Renal cortical epithelial cell (primary cell): ENCODE results near the gene KSR1. TPM values are rescaled to one million over a fixed set of nuclear protein-coding genes. Genes with fewer than 3 reads are reported as not detected.

Experiments
- DNase-seq: peaks from one replicate; pipeline ENCODE4 v3.0.0-alpha.2; 2011; ENCODE audit warnings: low read depth
- total RNA-seq: library from RNA; depleted of rRNA; stranded (reverse); fragments of >200 nt; gene quantifications from 2 replicates; pipeline ENCODE4 v1.2.3, GENCODE V29; 2014

KSR1 gene
- total RNA-seq, 1 donor from 2014 or later = 29.3 TPM

GRCh38 chr17:27514595-27515413, 58.6 kb downstream of the KSR1 start:
- DNase-seq = no peak

DNA sequence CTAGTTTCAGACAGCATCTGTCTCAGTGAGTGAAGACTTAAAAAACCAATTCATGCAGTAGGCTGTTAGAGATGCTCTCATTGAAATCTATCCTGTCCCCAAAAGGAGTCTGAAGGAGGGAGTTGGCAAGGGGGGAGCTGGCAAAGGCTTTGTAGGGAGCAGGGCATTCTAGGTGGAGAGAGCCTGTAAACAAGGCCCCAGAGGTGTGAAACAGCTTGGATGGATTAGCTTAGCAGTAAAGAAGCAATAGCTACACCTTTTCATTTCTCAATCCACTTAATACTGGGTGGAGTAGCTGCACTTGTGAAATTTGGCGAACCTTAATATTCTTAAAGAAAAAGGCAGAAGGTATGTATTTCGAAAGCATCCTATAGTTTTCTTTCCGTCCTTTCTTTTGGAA, 61.8 kb downstream of the KSR1 start:
- DNase-seq = no peak

- no peak for DNase-seq
Measured at GRCh38 chr17:27518545-27519521, 62.6 kb downstream of the KSR1 start.

GRCh38 chr17:27519550-27519949, 63.3 kb downstream of the KSR1 start:
- no peak for DNase-seq

- no peak for DNase-seq
Measured at GRCh38 chr17:27520491-27521185, 64.4 kb downstream of the KSR1 start.

- DNase-seq = no peak
Measured at GRCh38 chr17:27521281-27522027, 65.2 kb downstream of the KSR1 start.

DNA sequence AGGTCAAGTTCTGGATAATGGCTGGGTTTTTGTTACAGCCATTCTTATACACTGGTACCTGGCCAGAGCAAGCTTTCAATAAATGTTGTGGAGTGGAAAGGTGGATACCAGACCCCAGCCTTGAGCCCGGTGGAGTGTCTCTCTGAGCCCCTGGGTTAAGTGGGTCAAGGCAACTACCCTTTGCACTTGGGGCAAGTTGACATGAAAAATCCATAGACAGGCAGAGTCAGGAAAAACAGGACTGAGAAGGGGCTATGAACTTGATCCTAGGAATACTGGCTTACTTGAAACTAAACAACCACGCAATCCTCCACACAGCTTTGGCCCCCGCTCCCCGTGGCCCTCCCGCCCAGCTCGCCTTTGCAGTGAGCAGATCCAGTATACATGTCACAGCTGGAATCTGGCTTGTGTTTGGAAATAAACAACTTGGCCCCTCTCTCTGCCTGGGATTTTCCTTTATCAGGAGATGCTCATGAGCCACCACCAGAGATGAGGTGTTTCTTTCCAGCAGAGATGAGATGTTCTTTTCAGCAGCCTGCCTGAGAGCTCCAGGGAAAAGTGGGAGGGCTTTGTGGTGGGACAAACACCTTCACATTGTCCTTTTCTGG, 65.9 kb downstream of the KSR1 start:
- no peak for DNase-seq

- DNase-seq = no peak
Measured at GRCh38 chr17:27523712-27524111, 67.5 kb downstream of the KSR1 start.

GRCh38 chr17:27524594-27524993, 68.3 kb downstream of the KSR1 start:
- no peak for DNase-seq

GRCh38 chr17:27525316-27525715, 69.1 kb downstream of the KSR1 start:
- no peak for DNase-seq

- DNase-seq = no peak
Measured at GRCh38 chr17:27525836-27526603, 69.8 kb downstream of the KSR1 start.

- no peak for DNase-seq
Measured at GRCh38 chr17:27526604-27527002, 70.4 kb downstream of the KSR1 start.

DNA sequence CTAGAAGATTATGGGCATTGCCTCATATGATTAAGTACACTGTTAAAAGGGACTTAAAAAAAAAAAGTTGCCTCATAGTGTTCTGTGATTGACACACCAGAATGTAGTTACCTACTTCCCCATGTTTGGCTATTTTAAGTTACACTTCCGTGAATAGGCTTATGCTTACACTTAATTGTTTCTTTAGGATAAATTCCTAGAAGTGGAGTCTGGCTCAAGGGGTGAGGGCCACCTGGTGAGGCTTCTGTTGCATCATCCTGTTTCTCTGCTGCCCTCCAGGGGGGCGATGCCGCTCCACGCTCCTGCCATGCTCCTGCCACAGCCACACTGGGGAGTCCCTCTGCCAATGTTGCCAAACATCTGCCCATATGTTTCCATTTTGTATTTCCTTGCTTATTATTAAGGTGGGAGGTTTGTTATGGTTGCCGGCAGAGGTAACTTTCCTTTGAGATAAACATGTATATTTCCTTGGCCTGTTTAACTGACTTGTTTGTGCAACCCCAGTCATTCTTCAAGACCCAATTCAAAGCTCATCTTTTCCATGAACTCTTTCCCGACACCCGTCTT, 73.1 kb downstream of the KSR1 start:
- peak; percentile 69 for DNase-seq

- peak; percentile 35 for DNase-seq
Measured at GRCh38 chr17:27530764-27531391, 74.6 kb downstream of the KSR1 start.

- no peak for DNase-seq
Measured at GRCh38 chr17:27531469-27531961, 75.3 kb downstream of the KSR1 start.

DNA sequence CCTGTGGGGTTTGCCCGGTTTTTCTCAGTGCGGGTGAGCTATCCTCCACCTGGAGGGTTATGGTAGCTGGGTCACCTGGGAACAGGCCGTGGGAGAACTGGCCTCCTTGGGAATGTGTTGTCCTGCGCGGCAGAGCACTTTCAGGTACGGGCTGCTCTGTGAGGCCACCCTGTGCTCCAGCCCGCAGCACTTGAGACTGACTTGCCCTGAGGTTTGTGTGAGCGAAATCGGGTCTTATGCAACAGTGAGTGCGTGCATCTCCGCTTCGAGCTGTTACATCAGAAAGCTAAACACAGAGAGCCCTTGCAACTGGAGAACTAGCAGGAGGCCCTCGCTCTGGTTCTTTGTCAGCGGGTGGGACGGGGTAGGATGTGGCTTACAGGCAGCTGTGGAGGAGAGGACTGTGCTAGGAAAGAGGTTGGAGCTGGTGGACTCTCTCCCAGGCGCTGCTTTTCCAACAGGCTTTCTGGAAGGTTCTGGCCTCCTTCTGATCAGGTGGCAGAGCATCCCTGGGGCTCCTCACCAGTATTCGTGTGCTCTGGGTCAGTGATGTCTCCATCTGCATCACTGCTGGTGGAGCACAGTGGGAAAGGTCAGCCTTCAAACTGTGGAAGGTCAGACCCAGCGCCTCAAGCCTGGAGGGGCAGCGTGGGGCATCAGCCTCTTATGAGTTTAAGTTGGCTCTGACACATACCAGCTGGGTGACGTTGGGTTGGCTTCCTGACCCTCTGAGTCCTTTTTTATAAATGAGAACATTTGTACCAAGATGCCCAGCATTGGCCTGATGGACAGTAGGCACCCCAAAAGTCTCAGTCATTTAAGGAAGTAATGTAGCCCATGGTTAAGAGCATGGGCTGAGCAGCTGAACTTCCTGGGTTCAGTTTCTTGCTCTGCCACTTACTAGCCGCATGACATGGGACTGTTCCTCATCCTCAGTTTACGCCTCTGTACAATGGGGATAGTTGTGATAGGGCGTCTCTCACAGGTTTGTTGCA, 76.3 kb downstream of the KSR1 start:
- DNase-seq = no peak

- DNase-seq = peak; percentile 93
Measured at GRCh38 chr17:27533874-27534815, 77.9 kb downstream of the KSR1 start.
